Activated T-helper 17 cell treated with anti-CD3 and anti-CD28 coated beads, Interleukin-2, amount 50 U/mL, for 72 hours (primary cell): ENCODE data around the gene SEMA4D. TPM values are rescaled to one million over a fixed set of nuclear protein-coding genes. Genes with fewer than 3 reads are reported as not detected.
"Not testable (repeated sequence)": the region's sequence is repeated elsewhere in the genome, so short reads cannot be mapped to it uniquely, and the experiment has no call there.

Experiments
- ATAC-seq: fragments of 150-1000 bp; cut with Tn5 transposase; replicated peaks from 2 replicates; pipeline ENCODE4 v1.10.0; 2021; ENCODE audit warnings: mild to moderate bottlenecking, moderate library complexity
- H3K27ac Mint-ChIP-seq: one replicate; pipeline ENCODE4 v1.8.0; 2022; ENCODE audit warnings: mixed read lengths
- H3K27me3 Mint-ChIP-seq: one replicate; pipeline ENCODE4 v1.8.0; 2022; ENCODE audit warnings: mixed read lengths
- H3K36me3 Mint-ChIP-seq: one replicate; pipeline ENCODE4 v1.8.0; 2022; ENCODE audit warnings: low read depth, mild to moderate bottlenecking, mixed read lengths
- H3K4me1 Mint-ChIP-seq: one replicate; pipeline ENCODE4 v1.8.0; 2022; ENCODE audit warnings: mixed read lengths
- H3K4me3 Mint-ChIP-seq: one replicate; pipeline ENCODE4 v1.8.0; 2022; ENCODE audit warnings: mild to moderate bottlenecking, mixed read lengths
- H3K9me3 Mint-ChIP-seq: one replicate; pipeline ENCODE4 v1.8.0; 2022; ENCODE audit warnings: mixed read lengths
- total RNA-seq, 2 donors: library from RNA; stranded (reverse); gene quantifications; one replicate each; pipeline ENCODE4 v1.2.3, GENCODE V29; 2022

Gene SEMA4D
- total RNA-seq, 2 donors from 2014 or later, result 167 to 263 TPM

GRCh38 chr9:89350988-89351557, 146.8 kb downstream of the SEMA4D start:
- H3K27me3 Mint-ChIP-seq, result no peaks in the 10 kb centered on the region
- H3K4me3 Mint-ChIP-seq, result no peak overlapping the region
- no peaks in the 10 kb centered on the region for H3K9me3 Mint-ChIP-seq
- H3K4me1 Mint-ChIP-seq, result peaks cover 19% of the 10 kb centered on the region
- H3K27ac Mint-ChIP-seq, result peak overlapping the region; percentile 85
- ATAC-seq, result no peak
- H3K36me3 Mint-ChIP-seq, result peaks cover 100% of the 10 kb centered on the region

- no peak for ATAC-seq
- H3K4me3 Mint-ChIP-seq, result no peak overlapping the region
- H3K36me3 Mint-ChIP-seq, result peaks cover 100% of the 10 kb centered on the region
- no peaks in the 10 kb centered on the region for H3K9me3 Mint-ChIP-seq
- peaks cover 28% of the 10 kb centered on the region for H3K4me1 Mint-ChIP-seq
- peak overlapping the region; percentile 36 for H3K27ac Mint-ChIP-seq
- H3K27me3 Mint-ChIP-seq, result no peaks in the 10 kb centered on the region
These were observed 148.3 kb downstream of the SEMA4D start for GRCh38 chr9:89349607-89350006.

DNA sequence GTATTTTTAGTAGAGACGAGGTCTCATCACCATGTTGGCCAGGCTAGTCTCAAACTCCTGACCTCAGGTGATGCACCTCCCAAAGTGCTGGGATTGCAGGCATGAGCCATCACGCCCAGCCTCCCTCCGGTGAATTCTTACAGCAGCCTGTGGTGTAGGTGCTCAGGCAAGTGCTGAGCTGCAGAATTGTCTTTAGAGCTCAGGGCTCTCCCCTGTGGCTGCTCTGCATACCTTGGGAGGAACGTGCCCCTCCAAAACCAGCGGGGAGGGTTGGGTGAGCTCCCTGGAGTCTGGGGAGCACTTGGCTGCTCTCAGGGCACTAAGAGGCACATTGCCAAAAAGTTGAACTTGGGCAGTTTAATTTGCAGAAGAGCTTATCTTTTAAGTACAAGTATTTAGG, 150.3 kb downstream of the SEMA4D start:
- H3K4me1 Mint-ChIP-seq, result peaks cover 46% of the 10 kb centered on the region
- peaks cover 100% of the 10 kb centered on the region for H3K36me3 Mint-ChIP-seq
- H3K27ac Mint-ChIP-seq, result peak overlapping the region; percentile 36
- no peak for ATAC-seq
- H3K9me3 Mint-ChIP-seq, result no peaks in the 10 kb centered on the region
- H3K4me3 Mint-ChIP-seq, result no peak overlapping the region
- H3K27me3 Mint-ChIP-seq, result no peaks in the 10 kb centered on the region

GRCh38 chr9:89346696-89347095, 151.2 kb downstream of the SEMA4D start:
- no peaks in the 10 kb centered on the region for H3K27me3 Mint-ChIP-seq
- H3K4me1 Mint-ChIP-seq, result peaks cover 41% of the 10 kb centered on the region
- no peak overlapping the region for H3K4me3 Mint-ChIP-seq
- peaks cover 100% of the 10 kb centered on the region for H3K36me3 Mint-ChIP-seq
- H3K9me3 Mint-ChIP-seq, result no peaks in the 10 kb centered on the region
- ATAC-seq, result no peak
- H3K27ac Mint-ChIP-seq, result no peak overlapping the region

DNA sequence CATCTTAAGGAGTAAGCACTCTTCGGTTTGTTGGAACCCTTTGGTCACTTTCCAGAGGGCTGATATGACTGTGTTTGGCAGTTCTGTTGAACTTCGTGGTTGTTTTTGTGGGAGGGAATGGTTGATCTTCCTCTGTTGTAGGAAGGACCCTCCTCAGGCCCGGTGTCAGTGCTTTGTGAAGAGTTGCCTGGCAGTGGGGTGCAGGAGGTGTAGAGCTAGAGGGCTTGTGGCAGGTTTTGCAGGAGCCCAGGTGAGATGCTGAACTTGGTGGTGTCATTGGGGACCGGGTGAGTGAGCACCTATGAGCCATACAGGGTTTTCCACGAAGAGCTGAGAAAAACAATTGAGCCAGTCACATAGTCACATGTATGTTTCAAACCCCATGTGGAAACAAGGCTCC, 152.4 kb downstream of the SEMA4D start:
- peak; percentile 37 for ATAC-seq
- H3K4me1 Mint-ChIP-seq, result peaks cover 40% of the 10 kb centered on the region
- H3K27ac Mint-ChIP-seq, result peak overlapping the region; percentile 18
- peaks cover 100% of the 10 kb centered on the region for H3K36me3 Mint-ChIP-seq
- no peak overlapping the region for H3K4me3 Mint-ChIP-seq
- no peaks in the 10 kb centered on the region for H3K27me3 Mint-ChIP-seq
- H3K9me3 Mint-ChIP-seq, result no peaks in the 10 kb centered on the region

- H3K9me3 Mint-ChIP-seq, H3K27me3 Mint-ChIP-seq: not testable (repeated sequence)
- ATAC-seq, result peak; percentile 56
- peaks cover 100% of the 10 kb centered on the region for H3K36me3 Mint-ChIP-seq
- peak overlapping the region; percentile 52 for H3K4me3 Mint-ChIP-seq
- H3K4me1 Mint-ChIP-seq, result peaks cover 46% of the 10 kb centered on the region
- H3K27ac Mint-ChIP-seq, result peak overlapping the region; percentile 65
These were observed 154.1 kb downstream of the SEMA4D start for GRCh38 chr9:89343812-89344211.

- Mint-ChIP-seq H3K27me3 (no peaks in the 10 kb centered on the region), H3K4me1 (peaks cover 50% of the 10 kb centered on the region), H3K36me3 (peaks cover 100% of the 10 kb centered on the region), H3K9me3 (no peaks in the 10 kb centered on the region), H3K27ac (peak overlapping the region; percentile 65), H3K4me3 (no peak overlapping the region)
- ATAC-seq, result no peak
These were observed 155.0 kb downstream of the SEMA4D start for GRCh38 chr9:89342948-89343347.

GRCh38 chr9:89342213-89342612, 155.7 kb downstream of the SEMA4D start:
- H3K36me3 Mint-ChIP-seq, result peaks cover 100% of the 10 kb centered on the region

GRCh38 chr9:89340332-89340731, 157.6 kb downstream of the SEMA4D start:
- ATAC-seq, result peak; percentile 94

More at GRCh38 chr9:89342213-89342612, 155.7 kb downstream of the SEMA4D start:
- Mint-ChIP-seq H3K27me3 (no peaks in the 10 kb centered on the region), H3K4me1 (peaks cover 55% of the 10 kb centered on the region), H3K4me3 (no peak overlapping the region), H3K27ac (no peak overlapping the region), H3K9me3 (no peaks in the 10 kb centered on the region)
- no peak for ATAC-seq

GRCh38 chr9:89339807-89340206, 158.1 kb downstream of the SEMA4D start:
- peak; percentile 59 for ATAC-seq
- Mint-ChIP-seq H3K4me3 (peak overlapping the region; percentile 69), H3K27me3 (no peaks in the 10 kb centered on the region), H3K9me3 (no peaks in the 10 kb centered on the region), H3K27ac (peak overlapping the region; percentile 89), H3K36me3 (peaks cover 100% of the 10 kb centered on the region), H3K4me1 (peaks cover 46% of the 10 kb centered on the region)

More at GRCh38 chr9:89340332-89340731, 157.6 kb downstream of the SEMA4D start:
- H3K4me3 Mint-ChIP-seq, result peak overlapping the region; percentile 69
- H3K9me3 Mint-ChIP-seq, result no peaks in the 10 kb centered on the region
- H3K4me1 Mint-ChIP-seq, result peaks cover 50% of the 10 kb centered on the region
- H3K27me3 Mint-ChIP-seq, result no peaks in the 10 kb centered on the region
- H3K27ac Mint-ChIP-seq, result peak overlapping the region; percentile 89
- peaks cover 100% of the 10 kb centered on the region for H3K36me3 Mint-ChIP-seq

DNA sequence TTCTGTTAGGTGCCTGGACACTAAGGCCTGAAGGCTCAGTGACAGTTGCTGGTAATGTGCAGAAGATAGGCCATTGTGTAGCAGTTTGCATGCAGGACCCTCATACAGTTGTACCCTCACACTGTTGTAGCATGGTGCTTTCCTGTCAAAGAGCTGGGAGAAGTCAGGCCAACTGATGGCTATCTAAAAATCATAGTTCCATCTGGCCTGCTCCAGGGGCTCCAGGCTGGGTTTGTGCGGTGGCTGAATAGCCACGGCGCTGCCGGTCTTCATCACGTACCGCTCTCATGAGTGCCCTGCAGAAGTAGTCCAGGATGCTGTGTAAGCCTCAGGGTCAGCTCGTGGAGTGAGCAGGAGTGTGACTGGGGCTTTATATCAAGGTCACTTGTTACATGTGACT, 167.4 kb downstream of the SEMA4D start:
- Mint-ChIP-seq H3K4me1 (no peaks in the 10 kb centered on the region), H3K27me3 (no peaks in the 10 kb centered on the region), H3K4me3 (no peak overlapping the region), H3K36me3 (peaks cover 100% of the 10 kb centered on the region), H3K27ac (no peak overlapping the region), H3K9me3 (no peaks in the 10 kb centered on the region)
- ATAC-seq, result no peak

GRCh38 chr9:89329917-89330316, 168.0 kb downstream of the SEMA4D start:
- H3K36me3 Mint-ChIP-seq, result peaks cover 100% of the 10 kb centered on the region
- no peak overlapping the region for H3K27ac Mint-ChIP-seq
- no peak for ATAC-seq
- H3K4me1 Mint-ChIP-seq, result no peaks in the 10 kb centered on the region
- no peaks in the 10 kb centered on the region for H3K9me3 Mint-ChIP-seq
- no peak overlapping the region for H3K4me3 Mint-ChIP-seq
- H3K27me3 Mint-ChIP-seq, result no peaks in the 10 kb centered on the region

- Mint-ChIP-seq H3K4me1 (peaks cover 4% of the 10 kb centered on the region), H3K27ac (no peak overlapping the region), H3K9me3 (no peaks in the 10 kb centered on the region), H3K4me3 (no peak overlapping the region), H3K27me3 (no peaks in the 10 kb centered on the region), H3K36me3 (peaks cover 100% of the 10 kb centered on the region)
- no peak for ATAC-seq
These were observed 169.8 kb downstream of the SEMA4D start for GRCh38 chr9:89328064-89328463.

DNA sequence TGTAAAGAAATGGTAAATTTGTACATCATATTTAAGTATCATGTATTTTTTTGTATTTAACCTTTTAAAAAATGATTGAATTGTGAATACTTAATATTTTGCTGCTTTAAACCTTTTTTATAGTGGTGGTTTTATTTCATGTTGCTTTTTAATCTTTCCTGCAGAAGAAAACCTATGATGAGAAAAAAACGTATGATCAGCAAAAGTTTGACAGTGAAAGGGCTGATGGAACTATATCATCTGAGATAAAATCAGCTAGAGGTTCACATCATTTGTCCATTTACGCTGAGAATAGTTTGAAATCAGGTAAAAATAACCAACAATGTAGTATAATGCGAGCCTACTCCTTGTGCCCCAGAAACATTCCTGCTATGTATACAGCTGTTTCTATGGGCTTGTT, 172.2 kb downstream of the SEMA4D start:
- no peaks in the 10 kb centered on the region for H3K27me3 Mint-ChIP-seq
- H3K27ac Mint-ChIP-seq, result peak overlapping the region; percentile 30
- H3K4me1 Mint-ChIP-seq, result peaks cover 18% of the 10 kb centered on the region
- H3K36me3 Mint-ChIP-seq, result peaks cover 99% of the 10 kb centered on the region
- no peaks in the 10 kb centered on the region for H3K9me3 Mint-ChIP-seq
- H3K4me3 Mint-ChIP-seq, result no peak overlapping the region
- no peak for ATAC-seq

DNA sequence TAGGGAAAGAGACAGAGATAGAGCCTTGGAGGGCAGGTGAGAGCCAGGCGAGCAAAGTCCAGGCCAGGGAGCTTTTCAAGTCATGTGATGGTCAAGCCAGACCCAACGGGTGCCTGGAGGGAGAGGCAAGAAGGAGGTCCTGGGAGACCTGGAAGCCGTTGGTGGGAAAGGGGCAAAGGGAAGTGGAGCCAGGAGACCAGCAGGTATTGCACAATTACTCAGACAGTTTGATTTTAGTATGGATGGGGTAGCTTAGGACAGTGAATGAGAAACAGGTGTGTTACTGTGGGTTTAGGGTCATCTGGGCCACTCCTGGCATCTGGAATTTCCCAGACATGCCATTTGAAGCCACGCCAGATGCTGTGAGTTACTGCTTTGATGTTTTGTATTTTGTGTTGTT, 174.5 kb downstream of the SEMA4D start:
- ATAC-seq, result no peak
- H3K27ac Mint-ChIP-seq, result peak overlapping the region; percentile 60
- H3K4me3 Mint-ChIP-seq, result no peak overlapping the region
- H3K36me3 Mint-ChIP-seq, result peaks cover 98% of the 10 kb centered on the region
- H3K27me3 Mint-ChIP-seq, result no peaks in the 10 kb centered on the region
- H3K4me1 Mint-ChIP-seq, result peaks cover 27% of the 10 kb centered on the region
- no peaks in the 10 kb centered on the region for H3K9me3 Mint-ChIP-seq
